Fibroblast of mammary gland (primary cell): ENCODE data around the gene INPP5A.

ENCODE experiments used
- DNase-seq: peaks from one replicate; pipeline ENCODE4 v3.0.0-alpha.2; 2010; ENCODE audit warnings: low read depth
- H3K4me3 ChIP-seq: 2 replicates; pipeline ENCODE4 v1.5.1; 2011; ENCODE audit warnings: low read depth, mild to moderate bottlenecking, low read length, moderate library complexity; ENCODE audit not compliant: control insufficient read depth
- CTCF ChIP-seq: conservative IDR thresholded peaks from 2 replicates; pipeline ENCODE4 v1.5.1; 2011; ENCODE audit warnings: low read depth, low read length, inconsistent platforms; ENCODE audit not compliant: control insufficient read depth, insufficient read depth

Gene INPP5A

GRCh38 chr10:132546567-132547420 lies 9.2 kb downstream of the INPP5A start:
- TF ChIP-seq CTCF: no peak
- no peak for DNase-seq
- H3K4me3 ChIP-seq: no peak overlapping the region

- no peak for DNase-seq
- H3K4me3 ChIP-seq: no peak overlapping the region
- no peak for TF ChIP-seq CTCF
Measured at GRCh38 chr10:132547421-132547861, 9.9 kb downstream of the INPP5A start.

GRCh38 chr10:132548106-132548823 lies 10.7 kb downstream of the INPP5A start:
- no peak for DNase-seq
- H3K4me3 ChIP-seq: no peak overlapping the region
- TF ChIP-seq CTCF: no peak

GRCh38 chr10:132548869-132549268 lies 11.3 kb downstream of the INPP5A start:
- TF ChIP-seq CTCF: no peak
- no peak overlapping the region for H3K4me3 ChIP-seq
- DNase-seq: no peak

GRCh38 chr10:132549371-132549770 lies 11.8 kb downstream of the INPP5A start:
- H3K4me3 ChIP-seq: no peak overlapping the region
- no peak for TF ChIP-seq CTCF
- DNase-seq: no peak

- no peak for TF ChIP-seq CTCF
- no peak for DNase-seq
- no peak overlapping the region for H3K4me3 ChIP-seq
Measured at GRCh38 chr10:132550366-132551092, 12.9 kb downstream of the INPP5A start.
